Measurements from ENCODE around the gene CDH4.

Gene CDH4

DNA sequence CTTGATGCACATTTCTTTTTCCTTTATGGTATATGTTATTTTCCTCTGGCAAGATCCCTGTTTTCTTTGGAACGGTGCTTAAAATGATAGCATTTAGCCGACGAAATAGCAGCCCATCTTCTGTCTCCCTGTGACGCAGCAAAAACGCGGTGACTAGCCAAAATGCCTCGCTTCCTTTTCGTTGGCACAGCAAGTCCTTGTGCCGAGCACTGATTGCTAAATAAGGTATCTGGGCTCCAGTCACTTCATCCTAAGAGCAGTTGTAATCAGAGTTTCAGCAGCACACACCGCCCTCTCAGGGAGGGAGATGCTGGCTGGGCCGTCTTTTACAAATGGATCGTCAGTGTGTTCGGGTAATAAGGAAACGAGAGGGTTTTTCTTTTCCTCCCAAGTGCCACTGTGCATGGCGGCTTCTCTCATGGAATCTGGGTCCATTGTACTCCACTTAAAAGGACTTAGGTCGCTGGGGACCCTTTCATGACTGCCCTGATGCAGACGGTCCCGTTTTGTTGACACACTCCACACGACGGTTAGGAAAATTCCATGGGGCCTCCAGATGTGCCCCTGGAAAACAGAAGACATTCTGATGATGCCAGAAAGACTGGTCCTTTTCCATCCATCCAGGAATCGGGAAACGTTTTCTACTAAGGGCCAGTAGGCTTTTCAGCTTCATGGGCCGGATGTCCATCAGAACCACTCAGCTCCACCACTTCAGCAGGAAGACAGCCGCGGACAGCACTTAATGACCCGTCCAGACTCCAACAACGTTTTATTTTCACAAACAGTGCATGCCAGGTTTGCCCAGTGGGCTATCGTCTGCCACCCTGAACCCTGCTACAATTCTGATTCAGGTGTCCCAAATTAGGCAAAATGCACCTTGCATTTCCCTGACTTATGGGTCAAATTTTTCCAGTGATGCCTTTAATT lies 185.5 kb downstream of the CDH4 start:
- H3K27ac ChIP-seq = no peak overlapping the region

DNA sequence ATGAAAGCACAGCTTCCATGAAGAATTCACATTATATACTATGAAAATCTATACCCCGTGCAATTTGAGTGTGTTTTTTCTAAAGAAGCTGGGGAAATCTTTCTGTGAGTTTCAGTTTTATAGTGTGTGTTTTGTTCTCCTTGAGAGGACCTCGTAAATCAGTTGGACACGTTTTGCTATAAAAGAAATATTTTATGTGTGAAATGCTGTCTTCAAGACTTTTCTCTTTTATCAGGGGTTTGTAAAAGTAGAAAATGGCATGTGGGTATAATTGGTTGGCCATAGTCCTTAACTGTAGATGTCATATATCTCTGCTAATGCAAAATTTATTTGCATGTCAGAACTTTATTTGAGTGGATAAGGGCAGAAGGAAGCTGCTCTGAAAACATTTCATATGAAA lies 186.2 kb downstream of the CDH4 start:
- H3K36me3 ChIP-seq = no peaks in the 10 kb centered on the region
- H3K27ac ChIP-seq = no peak overlapping the region
- H3K4me3 ChIP-seq (ENCODE audit: low read depth in 1 of 2, low read length in 1 of 2) = no peak overlapping the region
- H3K27me3 ChIP-seq = peaks cover 19% of the 10 kb centered on the region
- no peaks in the 10 kb centered on the region for H3K4me1 ChIP-seq (ENCODE audit: control insufficient read depth in 1 of 2, insufficient read depth in 1 of 2, low read depth in 1 of 2, low read length in 1 of 2)
- no peaks in the 10 kb centered on the region for H3K9me3 ChIP-seq
- TF ChIP-seq, protein P1, sequence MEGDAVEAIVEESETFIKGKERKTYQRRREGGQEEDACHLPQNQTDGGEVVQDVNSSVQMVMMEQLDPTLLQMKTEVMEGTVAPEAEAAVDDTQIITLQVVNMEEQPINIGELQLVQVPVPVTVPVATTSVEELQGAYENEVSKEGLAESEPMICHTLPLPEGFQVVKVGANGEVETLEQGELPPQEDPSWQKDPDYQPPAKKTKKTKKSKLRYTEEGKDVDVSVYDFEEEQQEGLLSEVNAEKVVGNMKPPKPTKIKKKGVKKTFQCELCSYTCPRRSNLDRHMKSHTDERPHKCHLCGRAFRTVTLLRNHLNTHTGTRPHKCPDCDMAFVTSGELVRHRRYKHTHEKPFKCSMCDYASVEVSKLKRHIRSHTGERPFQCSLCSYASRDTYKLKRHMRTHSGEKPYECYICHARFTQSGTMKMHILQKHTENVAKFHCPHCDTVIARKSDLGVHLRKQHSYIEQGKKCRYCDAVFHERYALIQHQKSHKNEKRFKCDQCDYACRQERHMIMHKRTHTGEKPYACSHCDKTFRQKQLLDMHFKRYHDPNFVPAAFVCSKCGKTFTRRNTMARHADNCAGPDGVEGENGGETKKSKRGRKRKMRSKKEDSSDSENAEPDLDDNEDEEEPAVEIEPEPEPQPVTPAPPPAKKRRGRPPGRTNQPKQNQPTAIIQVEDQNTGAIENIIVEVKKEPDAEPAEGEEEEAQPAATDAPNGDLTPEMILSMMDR (IDR thresholded peaks at IDR 0.05) = no peak

More for the DNA sequence above, 185.5 kb downstream of the CDH4 start:
- H3K4me1 ChIP-seq (ENCODE audit: control insufficient read depth in 1 of 2, insufficient read depth in 1 of 2, low read depth in 1 of 2, low read length in 1 of 2) = no peaks in the 10 kb centered on the region
- TF ChIP-seq, protein P1 (IDR thresholded peaks at IDR 0.05) = no peak
- H3K36me3 ChIP-seq = no peaks in the 10 kb centered on the region
- no peak overlapping the region for H3K4me3 ChIP-seq (ENCODE audit: low read depth in 1 of 2, low read length in 1 of 2)
- no peaks in the 10 kb centered on the region for H3K9me3 ChIP-seq
- peaks cover 19% of the 10 kb centered on the region for H3K27me3 ChIP-seq

DNA sequence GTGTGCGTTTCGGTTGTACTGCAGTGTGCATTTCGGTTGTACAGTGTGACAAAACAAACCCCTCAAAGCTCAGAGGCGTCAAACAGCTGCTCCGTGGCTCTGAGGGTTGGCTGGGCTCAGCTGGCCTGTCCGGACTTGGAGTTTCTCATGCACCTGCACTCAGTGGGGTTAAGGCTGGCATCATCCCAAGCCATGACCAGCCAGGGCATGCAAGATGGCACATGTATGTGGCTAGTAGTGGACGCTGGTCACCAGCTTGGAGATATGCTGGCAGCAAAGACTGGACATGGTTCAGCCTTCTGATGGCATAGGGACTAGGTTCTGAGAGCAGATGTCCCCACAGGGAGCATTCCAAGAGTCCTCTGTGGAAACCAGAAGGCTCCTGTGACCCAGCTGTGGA lies 187.2 kb downstream of the CDH4 start:
- H3K36me3 ChIP-seq = no peaks in the 10 kb centered on the region
- no peaks in the 10 kb centered on the region for H3K9me3 ChIP-seq

DNA sequence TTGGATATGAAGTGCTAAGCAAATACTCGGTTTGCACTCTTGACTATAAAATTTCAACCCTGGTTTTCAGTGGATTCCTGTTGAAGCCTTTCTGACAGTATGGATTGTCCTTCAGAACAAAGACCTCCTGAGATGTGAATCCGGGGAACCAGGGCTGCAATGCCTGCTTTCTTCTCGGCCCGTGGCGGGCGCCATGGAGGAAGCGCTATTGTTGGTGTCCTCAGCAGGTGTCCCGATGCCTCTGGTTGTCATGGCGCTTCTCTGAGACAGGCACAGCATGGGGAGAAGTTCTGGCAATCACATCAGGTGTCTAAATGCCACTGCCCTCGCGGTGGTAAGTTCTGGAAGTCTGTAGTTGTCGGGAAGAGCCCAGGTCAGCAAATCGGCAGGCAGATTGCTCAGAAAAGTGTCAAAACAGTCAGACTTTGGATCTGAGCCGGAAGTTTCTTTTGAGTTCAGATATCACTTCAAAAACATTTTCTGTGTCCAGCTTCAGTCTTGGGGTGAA lies 188.5 kb downstream of the CDH4 start:
- Histone ChIP-seq H3K9me3 (no peaks in the 10 kb centered on the region), H3K36me3 (no peaks in the 10 kb centered on the region), H3K27me3 (peaks cover 12% of the 10 kb centered on the region), H3K4me3 (ENCODE audit: low read depth in 1 of 2, low read length in 1 of 2) (no peak overlapping the region), H3K4me1 (ENCODE audit: control insufficient read depth in 1 of 2, insufficient read depth in 1 of 2, low read depth in 1 of 2, low read length in 1 of 2) (no peaks in the 10 kb centered on the region), H3K27ac (no peak overlapping the region)
- TF ChIP-seq, protein P1 (IDR thresholded peaks at IDR 0.05) = no peak

More for the DNA sequence above, 187.2 kb downstream of the CDH4 start:
- no peaks in the 10 kb centered on the region for H3K4me1 ChIP-seq (ENCODE audit: control insufficient read depth in 1 of 2, insufficient read depth in 1 of 2, low read depth in 1 of 2, low read length in 1 of 2)
- H3K4me3 ChIP-seq (ENCODE audit: low read depth in 1 of 2, low read length in 1 of 2) = no peak overlapping the region
- H3K27ac ChIP-seq = no peak overlapping the region
- TF ChIP-seq, protein P1 (IDR thresholded peaks at IDR 0.05) = no peak
- peaks cover 12% of the 10 kb centered on the region for H3K27me3 ChIP-seq

DNA sequence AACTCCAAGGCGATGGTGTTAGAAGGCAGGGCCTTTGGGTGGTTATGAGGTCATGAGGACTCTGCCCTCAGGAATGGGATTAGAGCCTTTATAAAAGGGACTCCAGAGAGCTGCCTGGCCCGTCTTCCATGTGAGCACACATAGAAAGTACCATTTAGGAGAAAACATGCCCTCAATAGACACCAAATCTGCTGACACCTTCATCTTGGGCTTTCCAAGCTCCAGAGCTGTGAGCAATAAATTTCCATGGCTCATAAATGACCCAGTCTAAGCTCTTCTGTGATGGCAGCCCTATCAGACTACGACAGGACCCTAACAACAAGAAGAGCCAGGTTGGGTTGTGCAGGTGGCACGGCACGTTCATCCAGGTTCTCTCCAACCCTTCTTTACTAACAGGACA lies 189.5 kb downstream of the CDH4 start:
- no peak overlapping the region for H3K27ac ChIP-seq
- peaks cover 12% of the 10 kb centered on the region for H3K27me3 ChIP-seq
- TF ChIP-seq, protein P1 (IDR thresholded peaks at IDR 0.05) = no peak
- H3K4me3 ChIP-seq (ENCODE audit: low read depth in 1 of 2, low read length in 1 of 2) = no peak overlapping the region
- no peaks in the 10 kb centered on the region for H3K4me1 ChIP-seq (ENCODE audit: control insufficient read depth in 1 of 2, insufficient read depth in 1 of 2, low read depth in 1 of 2, low read length in 1 of 2)
- no peaks in the 10 kb centered on the region for H3K36me3 ChIP-seq
- no peaks in the 10 kb centered on the region for H3K9me3 ChIP-seq
